SKM-1 treated with dmso at 0.1 percent for 144 hours (cell line): ENCODE results near the gene TPPP3.
A peak's percentile ranks its signal among the peaks of the same experiment; 100 is the strongest.

Experiments
- DNase-seq: peaks from one replicate; lab custom pipeline; 2025; ENCODE audit not compliant: unreplicated experiment; lab: John Stamatoyannopoulos, UW

Gene TPPP3

GRCh38 chr16:67350324-67350723 lies 43.0 kb downstream of the TPPP3 start:
- DNase-seq, result no peak

DNA sequence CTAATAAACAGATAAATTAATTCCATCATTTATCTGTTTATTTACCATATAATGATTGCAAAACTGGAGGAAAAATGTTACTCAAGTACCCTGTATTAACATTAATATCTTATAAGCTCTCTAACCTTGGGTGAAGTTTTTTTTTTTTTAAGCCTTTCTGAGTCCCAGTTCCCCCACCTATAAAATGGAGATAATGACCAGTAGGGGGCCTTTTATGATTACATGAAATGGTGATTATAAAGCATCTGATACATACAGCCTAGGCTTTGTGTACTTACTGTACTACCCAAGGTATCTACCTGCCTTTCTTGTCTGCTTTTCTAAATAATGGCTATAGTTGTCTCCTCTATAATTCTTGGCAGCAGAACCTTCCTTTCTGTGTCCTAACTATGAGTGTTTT lies 44.1 kb downstream of the TPPP3 start:
- DNase-seq, result peak; percentile 8

DNA sequence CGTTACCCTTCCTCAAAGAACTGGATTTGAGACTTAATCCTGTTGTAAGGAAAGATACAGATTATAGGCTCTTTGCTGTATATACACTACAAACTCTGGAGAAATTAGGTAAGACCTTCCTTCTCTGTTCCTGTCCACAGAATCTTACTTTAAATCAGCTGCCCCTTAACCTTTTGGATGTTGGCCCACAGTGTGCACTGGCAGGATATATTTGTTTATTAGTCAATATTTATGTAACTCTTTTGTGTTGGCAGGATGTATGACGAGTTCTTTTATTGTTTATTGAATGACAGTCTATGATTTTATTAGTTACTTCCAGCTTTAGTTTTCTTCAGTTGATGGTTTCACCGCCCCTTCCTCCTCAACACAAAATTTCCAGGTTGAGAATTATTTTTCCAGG lies 47.0 kb downstream of the TPPP3 start:
- no peak for DNase-seq

DNA sequence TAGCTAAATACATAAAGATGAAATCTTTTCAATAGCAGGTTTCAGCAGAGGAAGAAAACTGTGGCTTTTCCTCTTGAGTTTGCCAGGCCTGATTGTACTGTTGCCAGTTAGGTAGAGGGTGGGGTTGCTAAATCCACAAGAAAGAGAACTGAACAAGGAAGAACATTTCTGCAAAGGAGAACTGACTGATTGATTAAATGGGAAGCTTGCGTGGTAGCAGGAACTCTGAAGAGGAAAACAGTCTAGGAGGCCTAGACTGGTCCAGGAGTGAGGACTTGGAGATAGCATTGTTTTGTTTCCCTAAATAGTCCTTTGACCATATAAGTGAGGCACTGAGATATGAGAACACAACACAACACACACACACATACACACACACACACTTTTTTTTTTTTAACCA lies 47.9 kb downstream of the TPPP3 start:
- DNase-seq, result no peak

DNA sequence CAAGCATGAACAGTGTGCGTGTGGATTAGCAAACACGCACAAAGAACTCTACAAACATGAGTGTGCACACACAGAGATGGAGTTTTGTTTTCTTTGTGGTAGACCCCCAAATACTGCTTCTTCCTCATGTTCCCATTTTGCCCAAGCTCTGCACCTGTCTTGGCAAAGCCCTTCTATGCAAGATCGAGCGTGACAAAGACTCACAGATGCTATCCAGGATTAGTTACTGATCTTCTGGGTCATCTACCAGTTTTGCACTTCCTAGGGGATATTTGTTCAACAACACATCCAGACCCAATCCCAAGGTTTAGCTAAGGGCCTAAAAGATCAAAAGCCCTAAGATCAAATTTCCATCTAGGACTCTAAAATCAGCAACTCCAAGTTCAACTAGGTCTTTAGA lies 50.7 kb downstream of the TPPP3 start:
- DNase-seq, result no peak

DNA sequence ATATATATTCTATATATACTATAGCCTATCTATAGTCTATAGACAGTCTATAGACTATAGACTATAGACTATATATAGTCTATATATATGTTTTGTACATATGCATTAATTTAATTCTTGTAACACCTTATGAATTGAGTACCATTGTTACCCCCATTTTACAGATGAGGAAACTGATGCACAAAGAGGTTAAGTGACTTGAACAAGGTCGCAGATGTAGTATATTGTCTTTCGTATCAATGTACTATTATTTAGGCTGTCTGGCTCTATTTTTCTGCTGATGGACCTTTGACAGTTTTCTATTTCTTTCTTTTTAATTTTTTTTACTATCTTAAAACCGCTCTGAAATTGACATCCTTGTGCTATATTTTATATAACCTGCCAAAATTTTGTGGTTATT lies 52.0 kb downstream of the TPPP3 start:
- DNase-seq, result no peak
